HUES64 (cell line): ENCODE data around the gene LAMA3.

Source experiments
- H3K27ac ChIP-seq: 2 replicates; pipeline ENCODE4 v1.7.0; 2013; ENCODE audit warnings: low read depth, low read length, inconsistent platforms
- H3K27me3 ChIP-seq: 2 replicates; pipeline ENCODE4 v1.6.1; 2013; ENCODE audit warnings: mild to moderate bottlenecking, low read length; ENCODE audit not compliant: insufficient read depth
- H3K36me3 ChIP-seq: 2 replicates; pipeline ENCODE4 v1.6.1; 2013; ENCODE audit warnings: mild to moderate bottlenecking, low read length; ENCODE audit not compliant: insufficient read depth
- H3K4me1 ChIP-seq: 2 replicates; pipeline ENCODE4 v1.6.1; 2013; ENCODE audit warnings: mild to moderate bottlenecking, low read length, moderate library complexity; ENCODE audit not compliant: insufficient read depth
- H3K4me3 ChIP-seq: 2 replicates; pipeline ENCODE4 v1.5.1; 2013; ENCODE audit warnings: mild to moderate bottlenecking, low read length, moderate library complexity
- H3K9ac ChIP-seq: 2 replicates; pipeline ENCODE4 v1.6.1; 2013; ENCODE audit warnings: mild to moderate bottlenecking, low read depth, low read length
- H3K9me3 ChIP-seq: 2 replicates; pipeline ENCODE4 v1.6.1; 2013; ENCODE audit warnings: low read depth, low read length; ENCODE audit not compliant: insufficient read depth
- WGBS: fragments of 150-250, 120-280 bp; methylation state at CpG from one replicate; pipeline ENCODE4 v1.1.7; 2013; ENCODE audit warnings: missing lambda C conversion rate; 5-methylcytosine and 5-hydroxymethylcytosine counted together

Gene LAMA3

GRCh38 chr18:23826850-23827620, 137.8 kb downstream of the LAMA3 start:
- H3K27ac ChIP-seq, result no peak overlapping the region
- H3K4me3 ChIP-seq, result no peak overlapping the region
- H3K36me3 ChIP-seq, result no peaks in the 10 kb centered on the region
- H3K9ac ChIP-seq, result no peak overlapping the region
- H3K4me1 ChIP-seq, result peaks cover 10% of the 10 kb centered on the region
- no peaks in the 10 kb centered on the region for H3K9me3 ChIP-seq
- 89% methylated on average over 4 of the region's 4 CpGs for WGBS
- no peaks in the 10 kb centered on the region for H3K27me3 ChIP-seq

GRCh38 chr18:23827681-23828080, 138.4 kb downstream of the LAMA3 start:
- Histone ChIP-seq H3K36me3 (no peaks in the 10 kb centered on the region), H3K27ac (no peak overlapping the region), H3K4me1 (peaks cover 4% of the 10 kb centered on the region; the same call in 1 of the 2 replicates), H3K9me3 (no peaks in the 10 kb centered on the region), H3K9ac (no peak overlapping the region), H3K27me3 (no peaks in the 10 kb centered on the region), H3K4me3 (no peak overlapping the region)
- 87% methylated on average over 4 of the region's 4 CpGs for WGBS

- Histone ChIP-seq H3K27me3 (no peaks in the 10 kb centered on the region), H3K9me3 (no peaks in the 10 kb centered on the region), H3K27ac (no peak overlapping the region), H3K9ac (no peak overlapping the region), H3K4me3 (no peak overlapping the region), H3K4me1 (no peaks in the 10 kb centered on the region), H3K36me3 (no peaks in the 10 kb centered on the region)
- WGBS, result 84% methylated on average over 3 of the region's 3 CpGs
Measured at GRCh38 chr18:23828426-23828825, 139.2 kb downstream of the LAMA3 start.

DNA sequence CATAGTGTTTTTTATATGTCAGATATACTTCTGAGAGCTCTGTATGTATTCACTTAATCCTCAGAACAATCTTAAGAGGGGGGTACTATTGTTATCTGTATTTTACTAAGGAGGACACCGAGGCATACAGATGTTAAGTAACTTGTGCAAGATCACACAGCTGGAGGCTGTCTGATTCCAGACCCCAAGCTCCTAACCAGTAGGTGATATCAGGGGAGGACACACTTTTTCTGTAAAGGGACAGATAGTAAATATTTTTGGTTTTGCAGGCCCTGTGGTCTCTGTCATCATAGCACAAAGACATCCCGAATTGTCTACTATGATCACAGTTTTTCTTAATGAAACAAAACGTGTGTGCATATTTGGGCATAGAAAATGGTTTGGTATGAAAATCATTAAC, 143.7 kb downstream of the LAMA3 start:
- no peaks in the 10 kb centered on the region for H3K9me3 ChIP-seq
- no peaks in the 10 kb centered on the region for H3K4me1 ChIP-seq
- no peaks in the 10 kb centered on the region for H3K27me3 ChIP-seq
- H3K4me3 ChIP-seq, result no peak overlapping the region
- WGBS, result 80% methylated on average over 2 of the region's 3 CpGs
- H3K9ac ChIP-seq, result no peak overlapping the region
- H3K27ac ChIP-seq, result no peak overlapping the region
- H3K36me3 ChIP-seq, result no peaks in the 10 kb centered on the region

DNA sequence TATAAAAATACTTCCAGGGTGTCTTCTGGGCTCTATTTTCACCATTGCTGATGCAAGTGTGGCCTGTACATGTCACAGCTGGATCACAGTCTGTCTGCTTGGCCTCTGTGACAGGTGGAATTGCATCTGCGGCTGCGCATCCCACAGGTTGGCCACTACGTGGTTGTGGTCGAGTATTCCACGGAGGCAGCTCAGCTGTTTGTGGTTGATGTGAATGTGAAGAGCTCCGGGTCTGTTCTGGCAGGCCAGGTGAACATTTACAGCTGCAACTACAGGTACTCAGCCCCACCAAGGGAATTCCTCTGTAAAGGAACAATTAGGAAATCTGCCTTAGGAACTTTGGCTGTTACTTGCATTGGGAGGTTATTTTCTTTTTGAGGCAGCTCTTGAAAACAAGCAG, 144.5 kb downstream of the LAMA3 start:
- 96% methylated on average over 6 of the region's 6 CpGs for WGBS
- H3K36me3 ChIP-seq, result no peaks in the 10 kb centered on the region
- H3K4me1 ChIP-seq, result no peaks in the 10 kb centered on the region
- H3K9ac ChIP-seq, result no peak overlapping the region
- H3K27me3 ChIP-seq, result no peaks in the 10 kb centered on the region
- no peak overlapping the region for H3K27ac ChIP-seq
- no peak overlapping the region for H3K4me3 ChIP-seq
- H3K9me3 ChIP-seq, result no peaks in the 10 kb centered on the region

- H3K27me3 ChIP-seq, result no peaks in the 10 kb centered on the region
- H3K9me3 ChIP-seq, result no peaks in the 10 kb centered on the region
- no peak overlapping the region for H3K4me3 ChIP-seq
- H3K36me3 ChIP-seq, result no peaks in the 10 kb centered on the region
- no peak overlapping the region for H3K27ac ChIP-seq
- H3K4me1 ChIP-seq, result no peaks in the 10 kb centered on the region
- H3K9ac ChIP-seq, result no peak overlapping the region
- WGBS, result 93% methylated on average over 3 of the region's 3 CpGs
Measured at GRCh38 chr18:23835091-23835490, 145.8 kb downstream of the LAMA3 start.

GRCh38 chr18:23835506-23835905, 146.3 kb downstream of the LAMA3 start:
- Histone ChIP-seq H3K36me3 (no peaks in the 10 kb centered on the region), H3K9me3 (no peaks in the 10 kb centered on the region), H3K9ac (no peak overlapping the region), H3K4me1 (no peaks in the 10 kb centered on the region), H3K27ac (no peak overlapping the region), H3K27me3 (no peaks in the 10 kb centered on the region), H3K4me3 (no peak overlapping the region)
- WGBS, result 89% methylated on average over 4 of the region's 4 CpGs

DNA sequence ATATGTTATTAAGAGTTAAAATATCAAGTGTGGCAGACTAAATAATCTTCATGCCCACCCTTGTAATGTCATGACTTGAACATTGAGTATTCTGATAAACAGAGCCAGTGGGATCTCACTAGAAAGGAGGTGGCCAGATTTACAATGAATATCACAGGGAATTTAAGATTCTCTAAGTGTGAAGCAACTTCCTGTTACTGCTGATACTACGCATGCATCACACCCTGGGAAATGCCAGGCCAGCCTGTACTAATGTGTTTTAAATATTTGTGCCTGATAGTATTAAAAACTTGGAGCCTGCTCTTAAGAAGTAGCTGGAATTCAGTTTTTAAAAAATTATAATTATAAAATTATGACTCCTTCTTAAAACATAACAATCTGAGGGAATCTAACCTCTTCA, 148.3 kb downstream of the LAMA3 start:
- H3K27ac ChIP-seq, result no peak overlapping the region
- no peaks in the 10 kb centered on the region for H3K4me1 ChIP-seq
- H3K9ac ChIP-seq, result no peak overlapping the region
- no peaks in the 10 kb centered on the region for H3K36me3 ChIP-seq
- WGBS, result 90% methylated on average over 1 of the region's 1 CpG
- no peaks in the 10 kb centered on the region for H3K27me3 ChIP-seq
- H3K4me3 ChIP-seq, result no peak overlapping the region
- H3K9me3 ChIP-seq, result no peaks in the 10 kb centered on the region

- H3K27me3 ChIP-seq, result no peaks in the 10 kb centered on the region
- 75% methylated on average over 2 of the region's 2 CpGs for WGBS
- H3K36me3 ChIP-seq, result no peaks in the 10 kb centered on the region
- H3K4me3 ChIP-seq, result no peak overlapping the region
- no peaks in the 10 kb centered on the region for H3K9me3 ChIP-seq
- H3K9ac ChIP-seq, result no peak overlapping the region
- H3K4me1 ChIP-seq, result no peaks in the 10 kb centered on the region
- H3K27ac ChIP-seq, result no peak overlapping the region
Measured at GRCh38 chr18:23838233-23838632, 149.0 kb downstream of the LAMA3 start.

- H3K4me3 ChIP-seq, result no peak overlapping the region
- no peak overlapping the region for H3K27ac ChIP-seq
- no peaks in the 10 kb centered on the region for H3K27me3 ChIP-seq
- no peaks in the 10 kb centered on the region for H3K9me3 ChIP-seq
- no peaks in the 10 kb centered on the region for H3K4me1 ChIP-seq
- no peaks in the 10 kb centered on the region for H3K36me3 ChIP-seq
- H3K9ac ChIP-seq, result no peak overlapping the region
- WGBS, result 95% methylated on average over 7 of the region's 7 CpGs
Measured at GRCh38 chr18:23838801-23839366, 149.6 kb downstream of the LAMA3 start.

GRCh38 chr18:23842305-23842704, 153.1 kb downstream of the LAMA3 start:
- Histone ChIP-seq H3K4me1 (peaks cover 3% of the 10 kb centered on the region; the same call in 1 of the 2 replicates), H3K4me3 (no peak overlapping the region), H3K27me3 (no peaks in the 10 kb centered on the region), H3K9ac (no peak overlapping the region), H3K36me3 (no peaks in the 10 kb centered on the region), H3K27ac (no peak overlapping the region), H3K9me3 (no peaks in the 10 kb centered on the region)
- 96% methylated on average over 14 of the region's 14 CpGs for WGBS
